ENCODE data around the gene CYB561A3.

CYB561A3 gene

DNA sequence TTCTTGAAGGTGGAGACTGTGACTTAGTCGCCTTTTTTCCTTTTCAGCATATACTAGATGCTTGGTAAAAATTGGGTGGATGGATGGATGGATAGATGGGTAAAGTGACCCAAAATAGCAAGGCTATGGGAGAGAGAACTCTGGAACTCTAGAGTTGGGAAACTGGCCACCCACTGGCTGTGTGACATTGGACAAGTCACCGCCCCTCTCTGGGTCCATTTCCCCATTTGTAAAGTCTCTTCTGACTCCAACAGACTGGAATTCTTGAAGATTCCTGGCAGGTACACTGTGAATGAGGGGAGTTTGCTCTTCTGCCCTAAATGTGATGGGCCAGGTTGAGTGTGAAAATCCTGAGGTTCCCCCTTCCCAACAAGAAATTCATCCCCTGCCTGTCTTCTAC lies 20.7 kb downstream of the CYB561A3 start:
- no peak for TF ChIP-seq CTCF (IDR thresholded peaks at IDR 0.05; ENCODE audit: unreplicated experiment in 3 of 3)
- Mint-ChIP-seq H3K27ac (no peak overlapping the region), H3K9me3 (no peaks in the 10 kb centered on the region), H3K4me1 (peaks cover 5% of the 10 kb centered on the region), H3K4me3 (no peak overlapping the region), H3K27me3 (ENCODE audit: low read depth) (no peaks in the 10 kb centered on the region), H3K36me3 (ENCODE audit: low read depth) (peaks cover 18% of the 10 kb centered on the region)

DNA sequence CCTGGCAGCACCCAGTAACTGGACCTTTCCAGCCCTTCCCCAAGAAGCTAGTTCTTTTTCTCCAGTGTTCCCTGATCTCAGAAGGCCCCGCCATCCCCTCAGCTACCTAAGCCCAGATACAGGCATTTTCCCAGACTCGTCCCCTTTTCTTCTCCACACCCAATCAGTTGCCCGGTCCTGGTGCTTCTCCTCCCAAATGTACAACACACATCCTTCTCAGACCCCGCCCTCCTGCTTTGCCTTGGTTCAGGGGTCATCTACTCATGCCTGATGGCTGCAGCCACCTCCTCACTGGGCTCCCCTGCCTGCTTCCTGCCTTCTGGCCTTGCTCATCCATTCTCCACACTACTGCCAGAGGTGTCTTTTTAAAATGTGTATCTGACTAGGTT lies 22.2 kb downstream of the CYB561A3 start:
- peaks cover 8% of the 10 kb centered on the region for H3K4me1 Mint-ChIP-seq
- H3K27ac Mint-ChIP-seq, result no peak overlapping the region
- no peak overlapping the region for H3K4me3 Mint-ChIP-seq
- H3K36me3 Mint-ChIP-seq (ENCODE audit: low read depth), result peaks cover 18% of the 10 kb centered on the region
- no peaks in the 10 kb centered on the region for H3K27me3 Mint-ChIP-seq (ENCODE audit: low read depth)
- no peaks in the 10 kb centered on the region for H3K9me3 Mint-ChIP-seq
- TF ChIP-seq CTCF (IDR thresholded peaks at IDR 0.05; ENCODE audit: unreplicated experiment in 3 of 3), result no peak

DNA sequence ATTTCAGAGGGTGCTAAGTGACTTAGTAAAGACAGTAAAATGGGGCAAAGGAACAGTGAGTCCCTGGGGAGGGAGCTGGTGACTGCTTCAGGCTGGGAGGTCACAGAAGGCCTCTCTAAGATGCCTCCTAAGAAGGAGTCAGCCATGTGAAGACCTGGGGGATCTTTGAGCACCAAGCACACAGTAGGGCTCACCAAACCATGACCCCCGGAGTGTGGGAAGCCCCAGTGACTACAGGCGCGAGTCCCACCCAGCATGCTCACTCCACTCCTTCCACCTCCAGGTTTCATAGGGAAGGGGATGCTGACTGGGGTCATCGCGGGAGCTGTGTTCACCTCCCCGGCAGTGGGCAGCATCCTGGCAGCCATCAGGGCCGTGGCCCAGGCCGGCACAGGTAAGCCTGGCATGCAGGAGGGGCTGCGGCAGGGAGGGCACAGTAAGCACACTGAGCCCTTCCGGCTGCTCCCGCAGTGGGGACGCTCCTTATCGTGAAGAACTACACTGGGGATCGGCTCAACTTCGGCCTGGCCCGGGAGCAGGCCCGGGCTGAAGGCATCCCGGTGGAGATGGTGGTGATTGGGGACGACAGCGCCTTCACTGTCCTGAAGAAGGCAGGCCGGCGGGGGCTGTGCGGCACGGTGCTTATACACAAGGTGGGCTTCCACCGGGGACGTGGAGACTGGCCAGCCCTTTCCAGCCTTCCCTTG lies 22.7 kb downstream of the CYB561A3 start:
- TF ChIP-seq CTCF (IDR thresholded peaks at IDR 0.05; ENCODE audit: unreplicated experiment in 3 of 3), result no peak
- Mint-ChIP-seq H3K4me3 (no peak overlapping the region), H3K9me3 (no peaks in the 10 kb centered on the region), H3K27me3 (ENCODE audit: low read depth) (no peaks in the 10 kb centered on the region), H3K27ac (no peak overlapping the region), H3K4me1 (peaks cover 13% of the 10 kb centered on the region), H3K36me3 (ENCODE audit: low read depth) (peaks cover 18% of the 10 kb centered on the region)

DNA sequence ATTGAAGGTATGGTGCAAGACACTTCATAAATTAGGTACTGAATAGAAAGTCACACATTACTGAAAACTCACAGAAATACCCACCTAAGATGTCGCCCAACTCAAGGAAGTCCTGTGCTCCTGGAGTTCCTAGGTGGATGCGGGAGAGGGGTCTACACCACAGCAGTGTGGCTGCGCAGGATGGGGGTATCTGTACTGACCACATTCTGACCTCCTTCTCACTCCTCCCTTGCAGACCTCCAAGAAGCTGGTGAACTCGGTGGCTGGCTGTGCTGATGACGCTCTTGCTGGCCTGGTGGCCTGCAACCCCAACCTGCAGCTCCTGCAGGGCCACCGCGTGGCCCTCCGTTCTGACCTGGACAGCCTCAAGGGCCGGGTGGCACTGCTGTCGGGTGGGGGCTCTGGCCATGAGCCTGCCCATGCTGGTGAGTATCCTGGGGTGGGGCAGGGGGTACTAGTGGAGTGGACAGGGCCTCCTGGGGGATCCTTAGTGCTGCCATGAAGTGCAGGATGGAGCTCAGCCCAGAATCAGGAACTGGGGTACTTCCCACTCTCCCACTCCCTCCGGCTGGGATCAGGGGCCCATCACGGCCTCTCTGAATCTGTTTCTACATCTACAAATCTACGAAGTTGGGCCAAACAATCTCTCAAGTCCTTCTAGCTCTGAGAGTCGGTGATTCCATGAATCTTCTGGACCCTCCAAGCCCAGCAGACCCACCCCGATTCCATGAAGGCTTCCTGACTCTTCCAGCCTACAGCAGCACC lies 23.8 kb downstream of the CYB561A3 start:
- Mint-ChIP-seq H3K4me1 (peaks cover 18% of the 10 kb centered on the region), H3K36me3 (ENCODE audit: low read depth) (peaks cover 16% of the 10 kb centered on the region), H3K9me3 (no peaks in the 10 kb centered on the region), H3K27ac (peak overlapping the region in 1 of 3 experiments; percentile 37), H3K4me3 (no peak overlapping the region), H3K27me3 (ENCODE audit: low read depth) (no peaks in the 10 kb centered on the region)
- no peak for TF ChIP-seq CTCF (IDR thresholded peaks at IDR 0.05; ENCODE audit: unreplicated experiment in 3 of 3)

DNA sequence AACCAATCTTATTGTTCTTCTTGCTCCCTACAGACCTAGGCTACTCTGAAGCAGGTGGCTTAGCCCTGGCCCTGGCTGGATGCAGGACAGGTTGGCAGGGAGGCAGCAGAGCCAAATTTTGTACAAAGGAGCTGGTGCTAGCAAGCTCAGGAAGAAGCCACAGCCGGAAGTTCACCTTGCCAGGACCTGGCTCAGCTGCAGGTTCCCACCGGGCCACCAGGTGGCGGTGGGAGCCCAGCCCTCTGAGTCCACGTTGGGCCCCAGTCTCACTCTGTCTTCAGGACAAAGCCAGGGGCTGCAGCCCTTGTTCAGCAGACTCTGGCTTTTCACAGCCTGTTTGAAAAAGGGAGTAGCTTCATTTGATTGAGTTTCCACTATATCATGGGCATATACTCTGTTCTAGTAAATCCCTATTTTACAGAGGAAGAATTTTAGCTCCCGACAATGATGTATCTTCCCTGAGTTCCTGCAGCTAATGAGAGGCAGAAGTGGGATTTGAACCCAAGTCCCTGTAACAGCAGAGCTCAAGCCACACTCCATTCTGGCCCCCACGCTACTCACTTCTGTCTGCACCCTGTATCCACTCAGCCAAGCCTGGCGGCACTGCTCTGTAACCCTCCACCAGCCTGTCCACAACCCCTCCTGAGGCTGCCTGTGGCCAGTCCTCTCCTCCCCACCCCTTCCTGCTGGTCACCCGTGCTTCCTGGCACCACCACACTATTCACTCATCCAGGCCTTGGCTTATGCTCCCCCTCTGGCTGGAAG lies 25.3 kb downstream of the CYB561A3 start:
- peak overlapping the region; percentile 8 to 45 (median 40) for H3K4me3 Mint-ChIP-seq
- H3K36me3 Mint-ChIP-seq (ENCODE audit: low read depth), result peaks cover 17% of the 10 kb centered on the region
- H3K27me3 Mint-ChIP-seq (ENCODE audit: low read depth), result no peaks in the 10 kb centered on the region
- TF ChIP-seq CTCF (IDR thresholded peaks at IDR 0.05; ENCODE audit: unreplicated experiment in 3 of 3), result peak; percentile 96 to 97 (median 96)
- H3K4me1 Mint-ChIP-seq, result peaks cover 31% of the 10 kb centered on the region
- peak overlapping the region; percentile 56 to 97 (median 87) for H3K27ac Mint-ChIP-seq
- no peaks in the 10 kb centered on the region for H3K9me3 Mint-ChIP-seq
